Stimulated activated effector memory CD8-positive, alpha-beta T cell treated with anti-CD3 and anti-CD28 coated beads, Interleukin-12 subunit alpha, Interleukin-12 subunit beta, amount 100 ng/mL, for 72 hours (primary cell): ENCODE data around the gene DPEP1.
"Not testable (repeated sequence)": the region's sequence is repeated elsewhere in the genome, so short reads cannot be mapped to it uniquely, and the experiment has no call there.

Source experiments
- ATAC-seq: fragments of 150-1000 bp; cut with Tn5 transposase; 2 replicates; pipeline ENCODE4 v1.10.0; 2021
- DNase-seq, 2 donors: peaks; one replicate each; pipeline ENCODE4 v3.0.0; 2021 to 2022; ENCODE audit warnings: low spot score in 2 of 2
- H3K27ac Mint-ChIP-seq: one replicate; pipeline ENCODE4 v1.8.0; 2022; ENCODE audit warnings: mild to moderate bottlenecking, mixed read lengths
- H3K36me3 Mint-ChIP-seq: one replicate; pipeline ENCODE4 v1.8.0; 2022; ENCODE audit warnings: mild to moderate bottlenecking, mixed read lengths
- H3K4me1 Mint-ChIP-seq: one replicate; pipeline ENCODE4 v1.8.0; 2022; ENCODE audit warnings: mixed read lengths
- H3K4me3 Mint-ChIP-seq: one replicate; pipeline ENCODE4 v1.8.0; 2022; ENCODE audit warnings: mild to moderate bottlenecking, mixed read lengths
- H3K9me3 Mint-ChIP-seq: one replicate; pipeline ENCODE4 v1.8.0; 2022; ENCODE audit warnings: mixed read lengths

Gene DPEP1

GRCh38 chr16:89586853-89587252, 26.6 kb upstream of the DPEP1 start:
- H3K27ac Mint-ChIP-seq, result no peak overlapping the region
- peaks cover 7% of the 10 kb centered on the region for H3K36me3 Mint-ChIP-seq
- no peaks in the 10 kb centered on the region for H3K9me3 Mint-ChIP-seq
- DNase-seq (no peak), ATAC-seq (no peak)
- H3K4me3 Mint-ChIP-seq, result no peak overlapping the region
- H3K4me1 Mint-ChIP-seq, result no peaks in the 10 kb centered on the region

- H3K4me1 Mint-ChIP-seq, H3K9me3 Mint-ChIP-seq, H3K36me3 Mint-ChIP-seq, H3K4me3 Mint-ChIP-seq, H3K27ac Mint-ChIP-seq, ATAC-seq, DNase-seq: not testable (repeated sequence)
These were observed 25.8 kb upstream of the DPEP1 start for GRCh38 chr16:89587676-89588075.

- no peak overlapping the region for H3K4me3 Mint-ChIP-seq
- peaks cover 2% of the 10 kb centered on the region for H3K4me1 Mint-ChIP-seq
- no peaks in the 10 kb centered on the region for H3K9me3 Mint-ChIP-seq
- DNase-seq (no peak), ATAC-seq (no peak)
- peaks cover 7% of the 10 kb centered on the region for H3K36me3 Mint-ChIP-seq
- no peak overlapping the region for H3K27ac Mint-ChIP-seq
These were observed 24.9 kb upstream of the DPEP1 start for GRCh38 chr16:89588413-89589109.

- Mint-ChIP-seq H3K4me3 (no peak overlapping the region), H3K36me3 (peaks cover 7% of the 10 kb centered on the region), H3K4me1 (peaks cover 9% of the 10 kb centered on the region), H3K27ac (no peak overlapping the region), H3K9me3 (no peaks in the 10 kb centered on the region)
- DNase-seq, result no peak
- no peak for ATAC-seq
These were observed 24.1 kb upstream of the DPEP1 start for GRCh38 chr16:89589241-89589926.

- peaks cover 7% of the 10 kb centered on the region for H3K36me3 Mint-ChIP-seq
- H3K4me3 Mint-ChIP-seq, result peak overlapping the region; percentile 20
- DNase-seq, result no peak
- H3K9me3 Mint-ChIP-seq, result no peaks in the 10 kb centered on the region
- H3K27ac Mint-ChIP-seq, result peak overlapping the region; percentile 66
- H3K4me1 Mint-ChIP-seq, result peaks cover 9% of the 10 kb centered on the region
- ATAC-seq, result peak; percentile 90
These were observed 19.6 kb upstream of the DPEP1 start for GRCh38 chr16:89593841-89594240.

GRCh38 chr16:89595330-89596060, 17.9 kb upstream of the DPEP1 start:
- no peak overlapping the region for H3K4me3 Mint-ChIP-seq
- H3K4me1 Mint-ChIP-seq, result peaks cover 13% of the 10 kb centered on the region
- DNase-seq (no peak), ATAC-seq (no peak)
- H3K9me3 Mint-ChIP-seq, result no peaks in the 10 kb centered on the region
- H3K36me3 Mint-ChIP-seq, result peaks cover 7% of the 10 kb centered on the region
- H3K27ac Mint-ChIP-seq, result no peak overlapping the region

- ATAC-seq (no peak), DNase-seq (no peak)
- Mint-ChIP-seq H3K9me3 (no peaks in the 10 kb centered on the region), H3K4me3 (no peak overlapping the region), H3K36me3 (peaks cover 6% of the 10 kb centered on the region), H3K4me1 (peaks cover 18% of the 10 kb centered on the region), H3K27ac (no peak overlapping the region)
These were observed 17.3 kb upstream of the DPEP1 start for GRCh38 chr16:89596061-89596689.

GRCh38 chr16:89596957-89597649, 16.3 kb upstream of the DPEP1 start:
- no peaks in the 10 kb centered on the region for H3K36me3 Mint-ChIP-seq
- no peak overlapping the region for H3K27ac Mint-ChIP-seq
- DNase-seq (no peak), ATAC-seq (no peak)
- H3K4me1 Mint-ChIP-seq, result peaks cover 21% of the 10 kb centered on the region
- H3K4me3 Mint-ChIP-seq, result no peak overlapping the region
- H3K9me3 Mint-ChIP-seq, result no peaks in the 10 kb centered on the region

GRCh38 chr16:89598199-89598598, 15.2 kb upstream of the DPEP1 start:
- peaks cover 32% of the 10 kb centered on the region for H3K4me1 Mint-ChIP-seq
- no peaks in the 10 kb centered on the region for H3K9me3 Mint-ChIP-seq
- H3K4me3 Mint-ChIP-seq, result no peak overlapping the region
- H3K27ac Mint-ChIP-seq, result no peak overlapping the region
- no peaks in the 10 kb centered on the region for H3K36me3 Mint-ChIP-seq
- ATAC-seq (no peak), DNase-seq (no peak)

- no peak for DNase-seq
These were observed 14.0 kb upstream of the DPEP1 start for GRCh38 chr16:89599451-89599858.

GRCh38 chr16:89599902-89600301, 13.5 kb upstream of the DPEP1 start:
- H3K27ac Mint-ChIP-seq, result no peak overlapping the region
- DNase-seq (no peak), ATAC-seq (no peak)
- no peaks in the 10 kb centered on the region for H3K9me3 Mint-ChIP-seq
- no peaks in the 10 kb centered on the region for H3K36me3 Mint-ChIP-seq
- H3K4me1 Mint-ChIP-seq, result peaks cover 24% of the 10 kb centered on the region
- no peak overlapping the region for H3K4me3 Mint-ChIP-seq

More at GRCh38 chr16:89599451-89599858, 14.0 kb upstream of the DPEP1 start:
- ATAC-seq, result peak; percentile 45
- Mint-ChIP-seq H3K4me3 (no peak overlapping the region), H3K9me3 (no peaks in the 10 kb centered on the region), H3K36me3 (no peaks in the 10 kb centered on the region), H3K4me1 (peaks cover 24% of the 10 kb centered on the region), H3K27ac (peak overlapping the region; percentile 75)

GRCh38 chr16:89600427-89600826, 13.0 kb upstream of the DPEP1 start:
- Mint-ChIP-seq H3K4me3 (no peak overlapping the region), H3K9me3 (no peaks in the 10 kb centered on the region), H3K4me1 (peaks cover 24% of the 10 kb centered on the region), H3K27ac (no peak overlapping the region), H3K36me3 (no peaks in the 10 kb centered on the region)
- DNase-seq (no peak), ATAC-seq (no peak)

GRCh38 chr16:89600956-89601355, 12.5 kb upstream of the DPEP1 start:
- no peaks in the 10 kb centered on the region for H3K36me3 Mint-ChIP-seq

GRCh38 chr16:89601906-89602272, 11.6 kb upstream of the DPEP1 start:
- Mint-ChIP-seq H3K9me3 (no peaks in the 10 kb centered on the region), H3K27ac (peak overlapping the region; percentile 14), H3K4me1 (peaks cover 24% of the 10 kb centered on the region), H3K36me3 (no peaks in the 10 kb centered on the region), H3K4me3 (peak overlapping the region; percentile 48)
- ATAC-seq (no peak), DNase-seq (no peak)

More at GRCh38 chr16:89600956-89601355, 12.5 kb upstream of the DPEP1 start:
- no peak overlapping the region for H3K4me3 Mint-ChIP-seq
- peaks cover 24% of the 10 kb centered on the region for H3K4me1 Mint-ChIP-seq
- DNase-seq (no peak), ATAC-seq (no peak)
- no peaks in the 10 kb centered on the region for H3K9me3 Mint-ChIP-seq
- no peak overlapping the region for H3K27ac Mint-ChIP-seq
